ENCODE measurements around the gene VCAN.

VCAN gene

GRCh38 chr5:83494666-83495065 is 23.1 kb downstream of the VCAN start:
- no peak for DNase-seq (ENCODE audit: low read depth, low spot score)

GRCh38 chr5:83496626-83497025 is 25.1 kb downstream of the VCAN start:
- DNase-seq (ENCODE audit: low read depth, low spot score), result no peak

DNA sequence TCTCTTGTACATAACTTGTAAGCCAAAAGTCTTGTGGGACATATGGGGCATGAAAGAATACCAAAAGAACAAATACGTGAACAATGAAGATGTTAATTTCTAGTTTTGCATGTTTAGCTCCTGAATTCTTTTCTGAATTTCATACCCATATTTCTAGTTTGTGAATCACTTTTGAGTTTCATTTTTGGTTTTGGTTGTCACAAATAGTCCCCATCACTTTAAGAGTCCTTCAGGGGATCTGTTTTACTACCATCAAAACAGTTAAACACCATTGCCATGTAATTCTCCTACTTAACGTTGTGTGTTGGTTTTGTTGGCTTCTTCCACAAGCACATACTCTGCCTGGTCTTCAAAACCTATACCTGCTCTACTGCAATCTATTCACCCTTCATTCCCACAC is 27.0 kb downstream of the VCAN start:
- no peak for DNase-seq (ENCODE audit: low read depth, low spot score)

GRCh38 chr5:83503662-83504061 is 32.1 kb downstream of the VCAN start:
- no peak for DNase-seq (ENCODE audit: low read depth, low spot score)

DNA sequence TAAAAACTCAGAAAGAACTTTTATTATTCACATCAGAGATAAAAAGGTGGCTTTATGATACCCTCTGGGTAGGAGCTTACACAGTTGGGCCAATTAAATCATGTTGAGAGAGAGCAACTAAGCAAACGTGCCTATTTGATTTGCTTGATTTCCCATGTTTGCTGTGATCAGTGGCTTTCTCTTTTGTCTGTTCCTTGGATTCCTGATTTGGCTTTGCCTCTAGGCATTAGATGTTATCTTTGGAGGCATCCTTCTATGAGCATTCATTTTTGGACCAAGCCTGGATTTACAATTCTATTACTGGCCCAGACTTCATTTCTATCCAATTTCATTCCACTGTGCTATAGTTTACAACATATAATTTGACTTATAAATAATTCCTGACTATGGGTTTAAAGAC is 35.9 kb downstream of the VCAN start:
- DNase-seq (ENCODE audit: low read depth, low spot score), result no peak

GRCh38 chr5:83509540-83509939 is 38.0 kb downstream of the VCAN start:
- peak; percentile 32 for DNase-seq (ENCODE audit: low read depth, low spot score)

GRCh38 chr5:83510260-83510659 is 38.7 kb downstream of the VCAN start:
- DNase-seq (ENCODE audit: low read depth, low spot score), result no peak

- DNase-seq (ENCODE audit: low read depth, low spot score), result no peak
Observed at GRCh38 chr5:83512061-83512745, 40.7 kb downstream of the VCAN start.

DNA sequence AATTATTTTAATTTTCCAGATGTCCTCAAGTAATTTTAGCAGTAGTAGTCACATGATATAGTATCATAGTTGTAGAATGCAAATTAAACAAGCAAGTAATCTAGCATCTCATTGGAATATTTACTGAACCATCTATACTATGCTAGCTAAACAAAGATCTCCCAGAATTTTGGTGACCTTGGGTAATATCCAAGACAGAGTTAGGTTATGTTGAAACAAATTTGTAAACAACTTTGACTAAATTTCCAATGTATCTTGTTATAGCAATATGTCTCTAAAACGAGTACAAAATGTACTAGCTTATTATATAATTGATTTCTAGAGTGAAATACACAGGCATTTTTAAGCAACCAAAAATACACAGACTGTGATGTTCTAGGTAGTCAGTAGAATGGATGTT is 41.5 kb downstream of the VCAN start:
- no peak for DNase-seq (ENCODE audit: low read depth, low spot score)

DNA sequence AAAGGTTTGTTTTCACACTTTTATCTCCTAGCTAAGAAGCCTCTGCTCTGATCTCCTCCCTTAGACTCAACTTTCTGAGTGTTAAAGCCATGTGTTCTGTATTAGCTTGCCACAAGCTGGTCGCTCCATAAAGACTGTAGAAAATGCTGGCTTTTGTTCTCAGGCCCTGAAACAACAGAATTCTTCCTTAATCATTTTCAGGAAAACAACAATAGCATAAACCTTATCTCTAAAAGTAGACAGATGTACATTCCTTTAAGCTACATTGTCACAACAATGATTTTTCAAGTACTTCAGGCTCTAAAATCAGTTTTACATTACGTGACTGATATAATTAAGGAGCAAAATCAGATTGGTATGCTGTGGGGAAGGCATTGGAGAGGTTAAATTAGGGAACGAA is 41.9 kb downstream of the VCAN start:
- DNase-seq (ENCODE audit: low read depth, low spot score), result no peak

DNA sequence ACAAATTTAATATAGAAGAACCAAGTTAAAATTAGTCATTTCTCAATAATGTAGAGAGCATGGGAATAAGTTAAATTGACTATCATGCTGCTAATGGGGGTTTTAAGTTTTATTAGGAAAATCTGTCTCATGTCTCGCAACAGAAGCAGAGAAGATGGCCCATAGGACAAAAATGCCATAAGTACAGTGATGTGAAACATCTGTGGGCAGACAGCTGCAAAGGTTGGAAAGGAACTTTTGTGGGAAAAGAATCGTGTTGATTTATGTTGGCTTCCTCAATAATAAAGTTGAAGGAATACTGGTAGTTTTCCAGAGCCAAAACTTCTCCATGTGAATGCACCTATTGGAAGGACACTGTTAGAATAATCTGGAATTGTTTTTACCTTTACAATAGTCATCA is 44.8 kb downstream of the VCAN start:
- no peak for DNase-seq (ENCODE audit: low read depth, low spot score)

DNA sequence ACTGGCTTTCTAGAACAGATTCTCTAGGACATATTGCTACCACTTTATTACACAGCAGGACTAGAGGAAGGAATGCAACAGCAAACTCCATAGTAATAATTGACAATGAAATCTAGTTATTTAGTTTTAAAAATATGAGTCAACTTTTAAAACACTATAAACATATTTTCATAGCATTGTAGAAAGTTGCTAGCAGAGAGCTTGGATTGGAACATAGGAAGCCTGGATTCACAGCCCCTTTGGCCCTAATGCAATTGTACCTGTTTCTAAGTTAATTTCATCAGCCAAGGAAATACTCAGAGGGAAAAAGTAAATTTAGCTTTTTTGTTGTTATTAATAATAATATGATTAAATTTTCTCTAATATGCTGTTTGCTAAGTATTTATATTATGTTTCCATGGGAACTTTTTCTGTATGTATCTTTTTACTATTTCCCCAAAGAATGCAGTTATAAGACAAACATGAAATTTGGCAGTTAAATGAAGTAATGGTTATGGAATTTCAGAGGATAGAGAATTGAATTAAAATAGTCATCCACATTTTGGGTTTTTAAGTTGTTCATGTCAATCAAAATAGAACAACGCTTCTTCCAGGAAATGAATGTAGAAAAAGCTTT is 45.6 kb downstream of the VCAN start:
- no peak for DNase-seq (ENCODE audit: low read depth, low spot score)

GRCh38 chr5:83517688-83518085 is 46.1 kb downstream of the VCAN start:
- DNase-seq (ENCODE audit: low read depth, low spot score), result no peak

DNA sequence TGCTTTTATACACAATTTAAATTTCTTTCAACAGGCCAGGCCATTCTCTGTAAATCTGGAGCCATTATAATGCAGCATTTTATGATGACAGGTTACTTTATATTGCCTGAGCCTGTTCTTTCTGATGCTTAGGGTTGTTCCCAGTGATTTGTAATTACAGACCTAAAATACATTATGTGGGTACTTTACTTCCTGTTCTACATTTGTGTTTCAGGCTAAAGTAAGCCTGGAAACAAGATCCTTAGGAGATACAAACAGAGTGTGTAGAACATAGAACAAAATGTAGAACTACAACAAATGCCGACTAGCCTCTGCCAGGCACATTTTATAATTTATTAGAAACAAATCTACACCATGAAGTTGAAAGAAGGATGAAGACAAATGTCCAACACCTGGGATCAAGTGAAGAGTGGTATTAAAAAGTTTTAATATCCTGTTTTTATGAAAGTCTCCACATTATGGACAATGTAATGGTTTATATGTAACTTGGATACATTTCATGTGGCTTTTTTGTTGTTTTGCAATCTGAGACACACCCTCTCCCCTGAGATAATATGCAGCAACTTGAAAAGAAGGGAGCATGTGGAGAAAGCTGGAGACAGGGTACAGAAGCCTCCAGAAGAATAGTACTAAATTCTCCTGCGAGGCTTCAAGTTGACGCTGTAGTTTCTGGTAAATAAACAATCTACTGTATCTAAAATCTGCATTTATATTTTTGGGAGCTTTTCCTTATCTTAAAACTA is 46.9 kb downstream of the VCAN start:
- DNase-seq (ENCODE audit: low read depth, low spot score), result no peak

GRCh38 chr5:83522446-83522845 is 50.9 kb downstream of the VCAN start:
- DNase-seq (ENCODE audit: low read depth, low spot score), result no peak

- no peak for DNase-seq (ENCODE audit: low read depth, low spot score)
Observed at GRCh38 chr5:83523929-83524328, 52.4 kb downstream of the VCAN start.

GRCh38 chr5:83524345-83524744 is 52.8 kb downstream of the VCAN start:
- DNase-seq (ENCODE audit: low read depth, low spot score), result no peak

DNA sequence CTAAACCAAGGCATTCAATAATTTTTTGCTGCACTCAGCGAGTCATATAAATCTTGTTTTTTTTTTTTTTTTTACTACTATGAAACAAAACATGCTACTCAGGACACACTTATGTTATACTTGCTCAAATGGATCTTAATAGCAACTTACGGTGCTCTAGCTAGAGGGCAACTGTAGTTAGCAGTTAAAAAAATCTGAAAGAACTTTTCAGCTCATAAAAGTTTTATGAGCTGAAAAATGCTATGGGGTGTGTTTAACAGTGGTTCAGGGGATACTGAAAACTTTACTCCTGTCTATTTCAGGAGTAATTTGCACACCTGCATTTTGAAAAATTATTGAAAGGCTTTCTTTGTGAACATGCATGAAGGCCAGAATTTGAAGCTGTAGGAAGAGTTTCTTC is 53.4 kb downstream of the VCAN start:
- DNase-seq (ENCODE audit: low read depth, low spot score), result no peak

DNA sequence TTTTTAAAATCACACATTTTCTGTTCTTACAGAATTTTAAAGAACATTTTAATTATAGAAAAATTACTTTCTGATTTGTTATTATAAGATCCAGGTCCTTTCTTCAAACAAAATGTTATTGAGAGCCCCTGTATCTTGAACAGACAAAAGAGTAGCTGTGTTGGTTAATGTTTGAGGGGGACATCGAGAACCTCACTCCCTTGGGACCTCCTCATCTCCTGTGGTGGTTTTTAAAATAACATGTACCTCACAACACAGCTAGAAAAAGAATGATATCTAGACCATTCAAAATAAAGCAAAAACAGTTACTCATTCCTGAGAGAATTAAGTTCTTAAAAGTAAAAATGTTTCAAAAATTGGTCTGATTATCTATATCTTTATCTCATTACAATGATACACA is 54.7 kb downstream of the VCAN start:
- DNase-seq (ENCODE audit: low read depth, low spot score), result no peak

DNA sequence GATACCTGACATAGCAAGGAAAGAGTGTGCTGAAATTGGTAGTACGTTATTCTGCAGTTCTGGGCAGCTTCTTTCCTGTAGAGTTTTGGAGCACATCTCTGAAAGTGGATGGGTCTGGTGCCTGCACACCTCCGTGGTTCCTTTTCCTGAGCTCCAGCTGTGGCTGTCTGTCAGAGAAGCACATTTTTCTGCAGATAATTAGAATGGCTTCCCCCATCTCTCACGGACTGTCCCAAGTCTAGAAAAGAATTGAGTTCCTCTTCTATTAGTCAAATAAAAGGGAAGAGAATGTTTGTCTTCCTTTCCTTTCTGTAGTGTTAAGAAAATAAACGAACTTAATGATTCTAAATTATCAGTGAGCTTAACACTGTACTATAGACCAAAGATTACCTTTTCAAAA is 55.7 kb downstream of the VCAN start:
- no peak for DNase-seq (ENCODE audit: low read depth, low spot score)

DNA sequence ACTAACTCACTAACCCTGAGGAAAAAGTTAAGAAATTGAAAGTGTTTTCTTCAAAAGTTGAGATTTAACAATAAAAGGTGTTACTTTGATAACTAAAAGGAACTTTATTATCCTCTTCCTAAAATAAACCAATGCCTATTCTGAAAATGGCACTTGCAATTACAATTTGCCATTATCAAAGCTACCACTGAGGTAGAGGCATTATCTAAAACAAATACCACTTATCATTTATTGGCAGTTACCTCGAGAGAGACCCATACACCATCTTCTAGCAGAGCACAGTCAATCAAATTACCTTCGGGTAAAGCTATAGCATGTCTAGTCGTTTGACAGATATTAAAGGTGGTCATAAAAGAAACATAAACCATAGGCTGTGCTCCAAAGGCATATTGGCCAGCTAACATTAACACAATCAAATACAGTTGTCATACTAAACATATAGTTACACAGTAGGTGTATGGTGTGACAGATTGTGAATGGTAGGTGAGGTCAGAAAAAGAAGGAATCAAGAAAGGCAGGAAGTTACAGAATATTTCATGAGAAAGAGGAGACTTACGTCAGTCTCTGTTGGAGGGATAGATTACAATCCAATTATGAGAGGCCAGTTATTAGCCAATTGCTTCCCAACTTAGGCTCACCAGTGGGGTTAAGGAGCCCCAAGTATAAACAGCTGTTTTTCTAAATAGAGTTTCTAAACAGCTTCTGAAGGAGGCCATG is 56.3 kb downstream of the VCAN start:
- DNase-seq (ENCODE audit: low read depth, low spot score), result no peak

DNA sequence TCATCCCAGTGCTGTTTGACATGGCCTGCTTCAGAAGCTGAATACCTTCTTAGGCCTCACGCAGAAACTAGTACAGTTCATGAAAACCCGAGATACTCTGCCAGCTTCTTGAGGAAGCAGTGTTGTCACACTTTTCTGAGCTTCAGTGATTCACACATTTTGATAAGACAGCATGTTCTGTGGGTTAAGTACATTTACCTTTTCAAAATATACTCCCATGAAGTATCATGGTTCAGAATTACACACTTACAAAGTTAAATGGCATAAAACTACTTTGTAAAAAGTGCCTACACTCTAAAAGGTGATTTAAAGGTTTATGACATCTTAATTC is 56.9 kb downstream of the VCAN start:
- DNase-seq (ENCODE audit: low read depth, low spot score), result no peak

DNA sequence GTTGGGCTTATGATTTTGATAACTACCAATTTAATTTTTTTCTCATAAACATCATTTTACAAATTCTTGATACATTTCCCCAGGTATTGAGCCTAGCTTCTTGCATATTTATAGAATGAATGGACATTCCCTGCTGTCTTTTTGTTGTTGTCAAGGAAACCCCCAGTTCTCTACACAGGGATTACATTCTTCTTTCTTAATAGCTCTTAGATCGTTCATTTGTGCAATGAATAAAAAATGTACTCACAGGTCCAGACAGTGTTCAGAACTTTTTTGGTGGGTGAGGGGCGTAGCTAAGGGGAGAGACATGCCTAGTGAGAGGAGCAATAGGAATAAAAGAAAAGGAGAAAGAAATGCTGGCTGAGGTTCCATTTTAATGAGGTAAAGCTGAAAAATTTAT is 58.6 kb downstream of the VCAN start:
- DNase-seq (ENCODE audit: low read depth, low spot score), result no peak
